Endothelial cell (in vitro differentiated cells): ENCODE measurements around the gene SFMBT2. TPM values are rescaled to one million over a fixed set of nuclear protein-coding genes. Genes with fewer than 3 reads are reported as not detected.

Experiments used
- DNase-seq: peaks from one replicate; pipeline ENCODE4 v3.0.0; 2021; ENCODE audit warnings: low spot score
- H3K27ac Mint-ChIP-seq: one replicate; pipeline ENCODE4 v1.8.0; 2021; ENCODE audit warnings: mixed read lengths, inconsistent platforms; ENCODE audit not compliant: unreplicated experiment
- H3K27me3 Mint-ChIP-seq: one replicate; pipeline ENCODE4 v1.8.0; 2021; ENCODE audit warnings: mild to moderate bottlenecking, moderate library complexity, mixed read lengths, inconsistent platforms; ENCODE audit not compliant: unreplicated experiment
- H3K36me3 Mint-ChIP-seq: one replicate; pipeline ENCODE4 v1.8.0; 2021; ENCODE audit warnings: mild to moderate bottlenecking, low read depth, mixed read lengths, inconsistent platforms; ENCODE audit not compliant: unreplicated experiment
- H3K4me1 Mint-ChIP-seq: one replicate; pipeline ENCODE4 v1.8.0; 2021; ENCODE audit warnings: mild to moderate bottlenecking, mixed read lengths, inconsistent platforms; ENCODE audit not compliant: unreplicated experiment
- H3K4me3 Mint-ChIP-seq: one replicate; pipeline ENCODE4 v1.8.0; 2021; ENCODE audit warnings: mild to moderate bottlenecking, mixed read lengths, inconsistent platforms; ENCODE audit not compliant: unreplicated experiment
- H3K9me3 Mint-ChIP-seq: one replicate; pipeline ENCODE4 v1.8.0; 2021; ENCODE audit warnings: mixed read lengths, inconsistent platforms; ENCODE audit not compliant: unreplicated experiment
- CTCF ChIP-seq: fragments of 200-600 bp; sonication (generic); IDR thresholded peaks from one replicate; pipeline ENCODE4 v1.5.0; 2021; ENCODE audit warnings: antibody characterized with exemption; ENCODE audit not compliant: unreplicated experiment
- total RNA-seq: library from RNA; stranded (reverse); fragmentation: NEBNext Ultra II Directional; extraction: Animal tissue kit (Norgen Biotek cat#: 25700); gene quantifications from one replicate; pipeline ENCODE4 v1.2.1, GENCODE V29; 2021; ENCODE audit not compliant: unreplicated experiment

SFMBT2 gene
- total RNA-seq, 1 donor from 2014 or later, result 16.0 TPM

- H3K27me3 Mint-ChIP-seq, result peaks cover 2% of the 10 kb centered on the region
- H3K4me3 Mint-ChIP-seq, result no peak overlapping the region
- H3K36me3 Mint-ChIP-seq, result no peaks in the 10 kb centered on the region
- DNase-seq, result no peak
- no peak for TF ChIP-seq CTCF
- no peak overlapping the region for H3K27ac Mint-ChIP-seq
- no peaks in the 10 kb centered on the region for H3K9me3 Mint-ChIP-seq
- H3K4me1 Mint-ChIP-seq, result no peaks in the 10 kb centered on the region
These were observed 259.3 kb downstream of the SFMBT2 start for GRCh38 chr10:7151538-7151937.

- Mint-ChIP-seq H3K4me1 (no peaks in the 10 kb centered on the region), H3K27me3 (peaks cover 2% of the 10 kb centered on the region), H3K4me3 (no peak overlapping the region), H3K9me3 (no peaks in the 10 kb centered on the region), H3K27ac (no peak overlapping the region), H3K36me3 (no peaks in the 10 kb centered on the region)
- no peak for DNase-seq
- no peak for TF ChIP-seq CTCF
These were observed 260.5 kb downstream of the SFMBT2 start for GRCh38 chr10:7150349-7150748.

GRCh38 chr10:7146189-7146588, 264.6 kb downstream of the SFMBT2 start:
- no peaks in the 10 kb centered on the region for H3K27me3 Mint-ChIP-seq
- no peak overlapping the region for H3K4me3 Mint-ChIP-seq
- DNase-seq, result no peak
- H3K9me3 Mint-ChIP-seq, result no peaks in the 10 kb centered on the region
- H3K27ac Mint-ChIP-seq, result no peak overlapping the region
- no peaks in the 10 kb centered on the region for H3K4me1 Mint-ChIP-seq
- no peaks in the 10 kb centered on the region for H3K36me3 Mint-ChIP-seq
- TF ChIP-seq CTCF, result no peak

GRCh38 chr10:7136016-7136415, 274.8 kb downstream of the SFMBT2 start:
- Mint-ChIP-seq H3K4me3 (no peak overlapping the region), H3K36me3 (no peaks in the 10 kb centered on the region), H3K4me1 (no peaks in the 10 kb centered on the region), H3K9me3 (no peaks in the 10 kb centered on the region), H3K27ac (no peak overlapping the region), H3K27me3 (no peaks in the 10 kb centered on the region)
- DNase-seq, result no peak
- no peak for TF ChIP-seq CTCF

GRCh38 chr10:7135188-7135587, 275.6 kb downstream of the SFMBT2 start:
- no peak overlapping the region for H3K27ac Mint-ChIP-seq
- TF ChIP-seq CTCF, result no peak
- no peaks in the 10 kb centered on the region for H3K4me1 Mint-ChIP-seq
- no peaks in the 10 kb centered on the region for H3K9me3 Mint-ChIP-seq
- no peak for DNase-seq
- H3K36me3 Mint-ChIP-seq, result no peaks in the 10 kb centered on the region
- H3K4me3 Mint-ChIP-seq, result no peak overlapping the region
- no peaks in the 10 kb centered on the region for H3K27me3 Mint-ChIP-seq
